Panc1 (cell line): ENCODE measurements around the gene SPSB3. TPM values are rescaled to one million over a fixed set of nuclear protein-coding genes. Genes with fewer than 3 reads are reported as not detected.

ENCODE experiments used
- ATAC-seq: fragments of 200-7000 bp; cut with Tn5 transposase; 2 replicates; pipeline ENCODE4 v1.9.1; 2020; ENCODE audit warnings: mild to moderate bottlenecking, moderate library complexity
- BruUV-seq: library from RNA; stranded (reverse); fragments of 400-500 nt; replicated peaks from 2 replicates; lab custom pipeline; 2021; lab: Mats Ljungman, UMichigan
- CTCF ChIA-PET: fragments of 300-600 bp; sonication (Branson Sonifier 250); formaldehyde crosslinking; loops from one replicate; lab custom pipeline; 2022; ENCODE audit warnings: antibody characterized with exemption; lab: Charles Lee
- POLR2A ChIA-PET: fragments of 300-600 bp; sonication (Branson Sonifier 250); formaldehyde crosslinking; loops from one replicate; lab custom pipeline; 2022; ENCODE audit warnings: antibody characterized with exemption; lab: Charles Lee
- DNase-seq: peaks from one replicate; pipeline ENCODE4 v3.0.0-alpha.2; 2010; ENCODE audit warnings: low read depth, low spot score
- H3K27ac ChIP-seq: 2 replicates; pipeline ENCODE4 v1.5.1; 2011; ENCODE audit warnings: mild to moderate bottlenecking, low read length, inconsistent platforms
- H3K27me3 ChIP-seq: fragments of 200-500 bp; sonication (Bioruptor generic); 2 replicates; pipeline ENCODE4 v1.6.0; 2014; ENCODE audit warnings: low read length, inconsistent platforms; ENCODE audit not compliant: control insufficient read depth, insufficient read depth
- H3K36me3 ChIP-seq: fragments of 200-500 bp; sonication (Bioruptor generic); 2 replicates; pipeline ENCODE4 v1.5.1; 2014; ENCODE audit warnings: inconsistent platforms, mild to moderate bottlenecking, low read length, moderate library complexity; ENCODE audit not compliant: control insufficient read depth, insufficient read depth
- H3K4me1 ChIP-seq: 2 replicates; pipeline ENCODE4 v1.5.1; 2011; ENCODE audit warnings: inconsistent platforms, mild to moderate bottlenecking, low read length, moderate library complexity; ENCODE audit not compliant: control insufficient read depth, insufficient read depth
- H3K4me3 ChIP-seq, 2 experiments: 2 replicates each; pipeline ENCODE4 v1.5.1; 2011 to 2012; ENCODE audit warnings: low read depth in 2 of 2, low read length in 2 of 2, mild to moderate bottlenecking in 2 of 2, inconsistent platforms in 1 of 2, moderate library complexity in 1 of 2
- H3K9me3 ChIP-seq: fragments of 200-500 bp; sonication (Bioruptor generic); 2 replicates; pipeline ENCODE4 v1.5.1; 2014; ENCODE audit warnings: low read depth, mild to moderate bottlenecking, inconsistent platforms, low read length, moderate library complexity; ENCODE audit not compliant: control insufficient read depth, insufficient read depth
- CTCF ChIP-seq: fragments of 450-650 bp; IDR thresholded peaks from 2 replicates; pipeline ENCODE4 v1.5.1; 2017; ENCODE audit warnings: mild to moderate bottlenecking
- POLR2AphosphoS5 ChIP-seq: IDR thresholded peaks from 2 replicates; pipeline ENCODE4 v1.6.1; 2012; ENCODE audit warnings: mild to moderate bottlenecking, low read depth, low read length, moderate library complexity
- REST ChIP-seq, 2 experiments: IDR thresholded peaks; 2 replicates each; pipeline ENCODE4 v1.6.1; 2011 to 2012; ENCODE audit warnings: low read depth in 2 of 2, control low read depth in 1 of 2, low read length in 1 of 2, mild to moderate bottlenecking in 1 of 2, moderate library complexity in 1 of 2; ENCODE audit not compliant: insufficient read depth in 1 of 2
- SIN3A ChIP-seq: IDR thresholded peaks from 2 replicates; pipeline ENCODE4 v1.6.1; 2012; ENCODE audit warnings: low read depth, mild to moderate bottlenecking, low read length, moderate library complexity, borderline replicate concordance; ENCODE audit not compliant: insufficient read depth
- TCF7L2 ChIP-seq: IDR thresholded peaks from 2 replicates; pipeline ENCODE4 v1.6.1; 2011; ENCODE audit warnings: mild to moderate bottlenecking, low read depth, low read length, inconsistent platforms
- in situ Hi-C: cut with HindIII; loops from 2 replicates; pipeline ENCODE4 v1.10.0; 2016; ENCODE audit warnings: low sequenced_read_pairs, low pct_unique_long_range_greater_than_20kb
- intact Hi-C: fragments of 100-400 bp; cut with micrococcal nuclease; formaldehyde crosslinking; loops from one replicate; pipeline ENCODE4 v1.10.0; 2022; ENCODE audit not compliant: unreplicated experiment
- total RNA-seq: library from RNA; stranded (reverse); gene quantifications from one replicate; pipeline ENCODE4 v1.2.1, GENCODE V29; 2021; ENCODE audit not compliant: unreplicated experiment

Gene SPSB3
- total RNA-seq, 1 experiment from 2014 or later, result 23.0 TPM

- no peaks in the 10 kb centered on the region for H3K9me3 ChIP-seq
- ATAC-seq (peak; percentile 50), DNase-seq (no peak)
- intact Hi-C loops (loop anchor here (10.0 kb wide), 1 partner anchor 1086 kb away; the partner anchor contains the start of genes JMJD8 and STUB1), in situ Hi-C loops (no loop called here)
- H3K36me3 ChIP-seq, result no peaks in the 10 kb centered on the region; the same call in 1 of the 2 replicates
- CTCF ChIA-PET, result no interaction called here
- no peaks in the 10 kb centered on the region for H3K27me3 ChIP-seq
- POLR2A ChIA-PET, result no interaction called here
- H3K4me3 ChIP-seq, result peak overlapping the region; percentile 60 to 71
- peaks cover 27% of the 10 kb centered on the region for H3K4me1 ChIP-seq
- TSS peak; percentile 78 for BruUV-seq
- peak overlapping the region; percentile 87 for H3K27ac ChIP-seq
- no peak for TF ChIP-seq REST (IDR thresholded peaks at IDR 0.05; ENCODE audit: insufficient read depth in 1 of 2, low read depth in 2 of 2, low read length in 1 of 2)
- peak; percentile 55 for TF ChIP-seq SIN3A
- no peak for TF ChIP-seq CTCF
- TF ChIP-seq POLR2AphosphoS5, result peak; percentile 74
- no peak for TF ChIP-seq TCF7L2
Measured at GRCh38 chr16:1770328-1771187, 11.8 kb downstream of the SPSB3 start.

- TF ChIP-seq POLR2AphosphoS5 (0 out of 2 replicates have a peak, but pooled peaks have one; percentile 36), TCF7L2 (no peak), REST (IDR thresholded peaks at IDR 0.05; ENCODE audit: insufficient read depth in 1 of 2, low read depth in 2 of 2, low read length in 1 of 2) (no peak), SIN3A (0 out of 2 replicates have a peak, but pooled peaks have one; percentile 67), CTCF (no peak)
- peak overlapping the region; percentile 87 for H3K27ac ChIP-seq
Measured at GRCh38 chr16:1769402-1770300, 12.7 kb downstream of the SPSB3 start.

More at GRCh38 chr16:1769402-1770300, 12.7 kb downstream of the SPSB3 start:
- in situ Hi-C loops, result no loop called here
- DNase-seq, result no peak
- no peaks in the 10 kb centered on the region for H3K9me3 ChIP-seq
- no peaks in the 10 kb centered on the region for H3K27me3 ChIP-seq
- CTCF ChIA-PET, result interaction anchor here (0.5 kb wide), 1 partner anchor 270 kb away, joined by 3 read pairs; no protein-coding TSS in a partner anchor
- no TSS peak for BruUV-seq
- no peaks in the 10 kb centered on the region; the same call in 1 of the 2 replicates for H3K36me3 ChIP-seq
- POLR2A ChIA-PET, result no interaction called here
- ATAC-seq, result peak; percentile 3
- H3K4me3 ChIP-seq, result peak overlapping the region; percentile 60 to 71
- H3K4me1 ChIP-seq, result peaks cover 22% of the 10 kb centered on the region
- intact Hi-C loops, result loop anchor here (10.0 kb wide), 1 partner anchor 1085 kb away; the partner anchor contains the start of genes JMJD8 and STUB1
